Measurements from ENCODE around the gene MBD3L3. TPM values are rescaled to one million over a fixed set of nuclear protein-coding genes. Genes with fewer than 3 reads are reported as not detected.
A peak's percentile ranks its signal among the peaks of the same experiment; 100 is the strongest.
"Not testable (repeated sequence)": the region's sequence is repeated elsewhere in the genome, so short reads cannot be mapped to it uniquely, and the experiment has no call there.

The MBD3L3 gene
- total RNA-seq, 4 donors from 2014 or later: not detected

DNA sequence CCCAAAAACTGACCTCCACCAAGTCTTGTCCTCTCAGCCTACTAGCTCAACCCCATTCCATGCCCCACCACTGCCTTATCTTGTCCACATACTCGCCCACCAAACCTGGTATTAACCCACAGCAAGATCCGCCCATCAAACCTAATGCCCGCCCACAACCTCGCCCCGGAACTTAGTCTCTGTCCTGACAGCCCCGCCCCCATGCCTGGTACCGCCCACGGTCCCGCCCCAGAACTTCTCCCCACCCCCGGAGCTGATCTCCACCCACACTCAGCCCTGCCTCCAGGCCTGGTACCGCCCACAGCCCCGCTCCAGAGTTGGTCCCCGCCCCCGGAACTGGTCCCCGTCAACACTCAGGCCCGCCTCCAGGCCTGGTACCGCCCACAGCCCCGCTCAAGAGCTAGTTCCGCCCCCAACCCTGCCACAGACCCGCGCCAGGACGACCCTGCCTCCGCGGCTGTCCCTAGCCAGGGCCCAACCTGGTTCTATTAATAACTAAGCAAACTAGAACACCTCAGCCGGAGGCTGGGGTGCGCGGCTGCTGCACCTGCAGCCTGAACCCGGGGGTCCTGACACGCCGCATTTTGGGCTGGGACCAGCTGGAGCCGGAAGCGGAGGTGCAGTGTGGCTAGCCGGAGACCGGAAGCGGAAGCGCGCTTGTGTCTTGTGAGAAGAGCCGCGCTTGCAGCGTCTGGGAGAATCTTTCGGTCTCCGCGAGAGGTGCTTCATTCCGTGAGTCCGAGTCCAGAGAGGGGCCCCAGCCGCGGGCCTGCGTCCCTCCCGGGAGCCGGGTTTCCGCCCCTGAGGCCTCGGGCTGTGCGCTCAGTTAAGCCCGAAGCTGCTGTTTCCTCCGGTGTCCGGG lies 10.8 kb upstream of the MBD3L3 start, which contains the start of gene ZNF557:
Gene ZNF557 (plus strand): TSS at position 662 of the 862 bp plus-strand sequence. CDS start 5,372 bp downstream, outside the sequence.
- H3K27ac ChIP-seq: peak within 1 kb of the TSS; percentile 33 to 84 (median 64)
- H3K36me3 ChIP-seq: peaks cover 31 to 34% of the 10 kb centered on the region in 2 donors
- H3K9me3 ChIP-seq: no peaks in the 10 kb centered on the region
- H3K4me3 ChIP-seq (replicated peaks in 1 of 3): peak within 1 kb of the TSS; percentile 65 to 98 (median 97)
- intact Hi-C loops (cut with DNase I): no loop called here
- H3K4me1 ChIP-seq: peaks cover 8 to 10% of the 10 kb centered on the region in 2 donors
- peak; percentile 99 for DNase-seq
- no peak for TF ChIP-seq CTCF (IDR thresholded peaks at IDR 0.05)
- TF ChIP-seq POLR2A (IDR thresholded peaks at IDR 0.05): peak in 1 of 2 donors; percentile 64
- 2 to 3% methylated on average over 7 to 14 of the region's 56 CpGs for WGBS, 2 donors
- no peaks in the 10 kb centered on the region for H3K27me3 ChIP-seq

DNA sequence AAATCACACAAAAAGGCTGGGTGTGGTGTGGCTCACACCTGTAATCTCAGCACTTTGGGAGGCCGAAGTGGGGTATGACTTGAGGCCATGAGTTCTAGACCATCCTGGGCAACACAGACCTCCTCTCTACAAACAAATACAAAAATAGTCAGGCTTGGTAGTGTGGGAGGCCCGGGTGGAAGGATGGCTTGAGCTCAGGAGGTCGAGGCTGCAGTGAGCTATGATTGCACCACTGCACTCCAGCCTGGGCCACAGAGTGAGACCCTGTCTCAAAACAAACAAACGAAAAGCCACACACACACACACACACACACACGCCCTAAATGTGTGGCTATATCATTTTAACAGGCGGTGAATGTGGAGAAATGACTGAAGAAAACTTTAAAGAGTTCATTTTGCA lies 10.1 kb upstream of the MBD3L3 start:
- Histone ChIP-seq H3K36me3 (peaks cover 25 to 27% of the 10 kb centered on the region in 2 donors), H3K4me1 (peaks cover 8 to 10% of the 10 kb centered on the region in 2 donors), H3K27ac (no peak overlapping the region), H3K9me3 (no peaks in the 10 kb centered on the region), H3K27me3 (no peaks in the 10 kb centered on the region), H3K4me3 (replicated peaks in 1 of 3) (no peak overlapping the region)
- intact Hi-C loops (cut with DNase I): no loop called here
- TF ChIP-seq POLR2A (IDR thresholded peaks at IDR 0.05): no peak
- TF ChIP-seq CTCF (IDR thresholded peaks at IDR 0.05): no peak
- 86 to 89% methylated on average over 6 of the region's 6 CpGs for WGBS, 2 donors
- no peak for DNase-seq

GRCh38 chr19:7067716-7068115 lies 9.2 kb upstream of the MBD3L3 start:
- Histone ChIP-seq H3K36me3 (peaks cover 16 to 18% of the 10 kb centered on the region in 2 donors), H3K4me3 (replicated peaks in 1 of 3) (no peak overlapping the region), H3K27ac (no peak overlapping the region), H3K9me3 (no peaks in the 10 kb centered on the region), H3K4me1 (peaks cover 8 to 10% of the 10 kb centered on the region in 2 donors), H3K27me3 (no peaks in the 10 kb centered on the region)
- intact Hi-C loops (cut with DNase I): no loop called here
- TF ChIP-seq POLR2A (IDR thresholded peaks at IDR 0.05): no peak
- TF ChIP-seq CTCF (IDR thresholded peaks at IDR 0.05): no peak
- WGBS, 2 donors: 91 to 95% methylated on average over 2 of the region's 2 CpGs
- no peak for DNase-seq

GRCh38 chr19:7067122-7067521 lies 8.6 kb upstream of the MBD3L3 start:
- H3K9me3 ChIP-seq; H3K27me3 ChIP-seq; H3K4me1 ChIP-seq; intact Hi-C loops (cut with DNase I); H3K27ac ChIP-seq; H3K4me3 ChIP-seq (replicated peaks in 1 of 3): not testable (repeated sequence)
- DNase-seq: peak; percentile 15 to 28
- peak in 2 of 6 experiments; percentile 21 to 24 for TF ChIP-seq CTCF (IDR thresholded peaks at IDR 0.05)
- whole genome bisulfite sequencing, 2 donors: 49 to 53% methylated on average over 11 to 13 of the region's 13 CpGs
- H3K36me3 ChIP-seq: peaks cover 10 to 12% of the 10 kb centered on the region in 2 donors

DNA sequence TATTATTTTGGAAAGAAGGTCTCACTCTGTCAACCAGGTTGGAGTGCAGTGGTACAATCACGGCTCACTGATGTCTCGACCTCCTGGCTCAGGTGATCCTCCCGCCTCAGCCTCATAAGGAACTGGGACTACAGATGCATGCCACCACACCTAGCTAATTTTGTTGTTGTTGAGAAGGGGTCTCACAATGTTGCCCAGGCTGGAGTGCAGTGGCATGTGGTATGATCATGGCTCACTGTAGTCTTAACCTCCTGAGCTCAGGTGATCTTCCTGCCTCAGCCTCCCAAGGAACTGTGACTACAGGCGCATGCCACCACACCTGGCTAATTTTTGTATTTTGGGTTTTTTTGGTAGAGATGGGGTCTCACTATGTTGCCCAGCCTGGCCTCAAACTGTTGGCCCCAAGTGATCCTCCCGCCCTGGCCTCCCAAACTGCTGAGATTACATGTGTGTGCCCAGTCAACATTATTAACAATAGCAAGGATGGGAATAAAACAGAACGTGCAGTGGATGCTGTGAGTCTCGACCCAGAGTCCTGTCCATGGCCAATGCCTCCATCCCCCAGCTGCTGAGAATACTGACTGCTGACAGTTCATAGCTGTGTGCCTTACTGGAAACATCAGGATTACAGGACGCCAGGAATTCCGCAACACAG lies 5.4 kb upstream of the MBD3L3 start:
- Histone ChIP-seq H3K4me3 (replicated peaks in 1 of 3) (no peak overlapping the region), H3K9me3 (no peaks in the 10 kb centered on the region), H3K36me3 (no peaks in the 10 kb centered on the region), H3K27me3 (no peaks in the 10 kb centered on the region), H3K27ac (no peak overlapping the region), H3K4me1 (no peaks in the 10 kb centered on the region)
- 89 to 96% methylated on average over 8 to 9 of the region's 9 CpGs for WGBS, 2 donors
- no peak for DNase-seq
- TF ChIP-seq POLR2A (IDR thresholded peaks at IDR 0.05) (no peak), CTCF (IDR thresholded peaks at IDR 0.05) (no peak)
- intact Hi-C loops (cut with DNase I): no loop called here

Measured in thyroid gland (tissue), 4 donors.